ENCODE measurements around the gene PRKG2. TPM values are rescaled to one million over a fixed set of nuclear protein-coding genes. Genes with fewer than 3 reads are reported as not detected.
A peak's percentile ranks its signal among the peaks of the same experiment; 100 is the strongest.

PRKG2 gene
- total and polyA plus RNA-seq, 2 experiments from 2014 or later: 6.7 to 17.4 TPM

DNA sequence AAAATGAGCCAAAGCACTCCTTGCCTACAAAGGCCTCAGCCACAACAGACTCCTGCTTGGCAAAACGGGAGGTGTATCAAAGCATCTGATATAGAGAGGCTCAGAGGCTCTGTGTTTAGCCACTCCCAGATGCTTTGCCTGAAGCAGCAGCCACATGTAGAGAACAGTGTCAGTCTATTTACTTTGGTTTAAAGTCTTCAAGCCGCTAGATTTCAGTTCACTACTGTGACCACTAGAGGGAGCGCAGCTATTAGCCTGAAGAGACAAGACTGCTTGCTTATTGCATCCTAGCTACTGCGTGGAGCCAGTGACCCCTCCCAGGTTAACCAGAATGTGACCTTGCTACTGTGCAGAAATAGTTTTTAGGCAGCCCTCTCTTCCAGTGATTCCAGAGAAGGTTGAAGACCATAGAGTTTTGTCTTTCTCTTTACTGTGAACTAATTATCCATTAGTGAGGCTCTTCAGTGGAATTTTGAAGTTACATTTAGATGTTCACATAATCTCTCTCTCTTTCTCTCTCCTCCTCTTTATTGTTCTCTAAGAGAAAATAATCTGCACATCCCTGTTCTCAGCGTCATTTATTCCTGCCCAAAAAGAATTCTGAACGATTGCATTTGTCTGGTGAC lies 145.2 kb downstream of the PRKG2 start:
- TF ChIP-seq CTCF (IDR thresholded peaks at IDR 0.05; ENCODE audit: poor library complexity) (peak; percentile 95), EZH2 (IDR thresholded peaks at IDR 0.05; ENCODE audit: borderline replicate concordance) (no peak), EZH2phosphoT487 (IDR thresholded peaks at IDR 0.05; ENCODE audit: low read depth, severe bottlenecking, unreplicated experiment) (no peak)
- Histone ChIP-seq H3K9me3 (ENCODE audit: low read depth) (no peaks in the 10 kb centered on the region), H3K27ac (no peak overlapping the region), H3K36me3 (replicated peaks; ENCODE audit: insufficient read depth, low read depth) (no peaks in the 10 kb centered on the region), H3K4me2 (no peak overlapping the region), H2AFZ (no peak overlapping the region), H4K20me1 (ENCODE audit: insufficient read depth, poor library complexity, severe bottlenecking) (no peaks in the 10 kb centered on the region), H3K4me3 (no peak overlapping the region), H3K9me2 (replicated peaks; ENCODE audit: insufficient read depth) (no peaks in the 10 kb centered on the region), H3K27me3 (no peaks in the 10 kb centered on the region), H3K4me1 (ENCODE audit: insufficient read depth) (no peaks in the 10 kb centered on the region), H3K79me2 (no peaks in the 10 kb centered on the region)
- WGBS (ENCODE audit: low lambda C conversion rate, missing lambda C conversion rate): 5% methylated on average over 6 of the region's 6 CpGs
- DNase-seq (ENCODE audit: low spot score): peak; percentile 90

DNA sequence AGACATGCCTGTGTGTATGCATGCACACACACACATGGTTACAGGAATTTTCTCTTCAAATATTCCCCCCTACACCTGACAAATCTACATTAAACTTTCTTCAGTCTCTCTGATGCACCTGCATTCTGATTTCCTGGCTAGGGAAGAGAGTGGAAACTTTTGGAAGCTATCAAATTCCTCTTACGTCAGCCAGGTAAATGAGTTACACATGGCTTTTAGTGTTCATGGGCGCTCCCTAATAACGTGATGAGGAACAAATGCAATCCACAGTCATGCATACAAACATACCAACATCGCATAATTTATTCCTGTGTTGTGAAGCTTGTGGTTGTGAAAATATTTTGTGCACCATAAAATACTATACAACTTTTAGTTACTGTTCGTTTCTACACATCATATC lies 149.6 kb downstream of the PRKG2 start:
- Histone ChIP-seq H2AFZ (no peak overlapping the region), H3K27me3 (no peaks in the 10 kb centered on the region), H3K36me3 (replicated peaks; ENCODE audit: insufficient read depth, low read depth) (no peaks in the 10 kb centered on the region), H3K9me3 (ENCODE audit: low read depth) (no peaks in the 10 kb centered on the region), H3K79me2 (no peaks in the 10 kb centered on the region), H4K20me1 (ENCODE audit: insufficient read depth, poor library complexity, severe bottlenecking) (no peaks in the 10 kb centered on the region), H3K27ac (no peak overlapping the region), H3K4me3 (no peak overlapping the region), H3K4me1 (ENCODE audit: insufficient read depth) (peaks cover 9% of the 10 kb centered on the region), H3K9me2 (replicated peaks; ENCODE audit: insufficient read depth) (no peaks in the 10 kb centered on the region), H3K4me2 (no peak overlapping the region)
- WGBS (ENCODE audit: low lambda C conversion rate, missing lambda C conversion rate): 62% methylated on average over 5 of the region's 5 CpGs
- DNase-seq (ENCODE audit: low spot score): no peak
- no peak for TF ChIP-seq EZH2 (IDR thresholded peaks at IDR 0.05; ENCODE audit: borderline replicate concordance)

DNA sequence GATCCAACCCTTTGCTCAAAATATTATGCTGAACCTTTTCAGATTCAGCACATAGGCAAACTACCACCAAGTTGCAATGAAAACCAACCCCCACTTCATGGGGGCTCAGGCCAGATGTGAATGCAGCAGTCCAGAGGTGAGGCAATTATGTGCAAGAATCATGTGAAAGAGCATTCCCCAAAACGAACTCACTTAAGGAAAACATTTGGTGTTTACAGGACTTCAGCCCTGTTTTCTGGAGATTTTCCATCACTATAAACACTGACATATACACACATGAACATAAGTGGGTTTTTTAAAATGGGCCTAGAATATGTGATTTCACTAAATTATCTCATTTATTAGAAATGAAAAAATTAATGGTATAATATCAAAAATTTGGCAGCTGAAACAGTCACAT lies 153.0 kb downstream of the PRKG2 start:
- DNase-seq (ENCODE audit: low spot score): no peak
- no peaks in the 10 kb centered on the region for H3K9me2 ChIP-seq (replicated peaks; ENCODE audit: insufficient read depth)
- peaks cover 3% of the 10 kb centered on the region for H3K27me3 ChIP-seq
- H3K27ac ChIP-seq: no peak overlapping the region
- no peaks in the 10 kb centered on the region for H3K36me3 ChIP-seq (replicated peaks; ENCODE audit: insufficient read depth, low read depth)
- H3K79me2 ChIP-seq: no peaks in the 10 kb centered on the region
- WGBS (ENCODE audit: low lambda C conversion rate, missing lambda C conversion rate): 37% methylated on average over 1 of the region's 1 CpG
- H3K4me1 ChIP-seq (ENCODE audit: insufficient read depth): peaks cover 9% of the 10 kb centered on the region
- no peak overlapping the region for H3K4me2 ChIP-seq
- no peaks in the 10 kb centered on the region for H4K20me1 ChIP-seq (ENCODE audit: insufficient read depth, poor library complexity, severe bottlenecking)
- TF ChIP-seq CTCF (IDR thresholded peaks at IDR 0.05; ENCODE audit: poor library complexity) (no peak), EZH2 (IDR thresholded peaks at IDR 0.05; ENCODE audit: borderline replicate concordance) (no peak), EZH2phosphoT487 (IDR thresholded peaks at IDR 0.05; ENCODE audit: low read depth, severe bottlenecking, unreplicated experiment) (no peak)
- H3K4me3 ChIP-seq: no peak overlapping the region
- H3K9me3 ChIP-seq (ENCODE audit: low read depth): no peaks in the 10 kb centered on the region
- no peak overlapping the region for H2AFZ ChIP-seq

GRCh38 chr4:81061344-81061730 lies 153.7 kb downstream of the PRKG2 start:
- no peak for DNase-seq (ENCODE audit: low spot score)
- Histone ChIP-seq H3K4me1 (ENCODE audit: insufficient read depth) (peaks cover 9% of the 10 kb centered on the region), H3K4me3 (no peak overlapping the region), H3K4me2 (no peak overlapping the region), H3K9me3 (ENCODE audit: low read depth) (no peaks in the 10 kb centered on the region), H3K9me2 (replicated peaks; ENCODE audit: insufficient read depth) (no peaks in the 10 kb centered on the region), H3K36me3 (replicated peaks; ENCODE audit: insufficient read depth, low read depth) (no peaks in the 10 kb centered on the region), H3K79me2 (no peaks in the 10 kb centered on the region), H4K20me1 (ENCODE audit: insufficient read depth, poor library complexity, severe bottlenecking) (no peaks in the 10 kb centered on the region), H3K27ac (no peak overlapping the region), H3K27me3 (peaks cover 3% of the 10 kb centered on the region), H2AFZ (no peak overlapping the region)
- TF ChIP-seq EZH2phosphoT487 (IDR thresholded peaks at IDR 0.05; ENCODE audit: low read depth, severe bottlenecking, unreplicated experiment) (no peak), EZH2 (IDR thresholded peaks at IDR 0.05; ENCODE audit: borderline replicate concordance) (no peak), CTCF (IDR thresholded peaks at IDR 0.05; ENCODE audit: poor library complexity) (no peak)
